Duodenal mucosa (tissue), 2 donors: ENCODE data around the gene RUFY1.

Experiments
- H3K27ac ChIP-seq: one replicate; pipeline ENCODE4 v1.7.0; 2013; ENCODE audit warnings: low read depth, low read length
- H3K27me3 ChIP-seq, 2 donors: one replicate each; pipeline ENCODE4 v1.7.0; 2013; ENCODE audit warnings: low read length in 2 of 2, control low read depth in 1 of 2; ENCODE audit not compliant: insufficient read depth in 2 of 2, control insufficient read depth in 1 of 2
- H3K36me3 ChIP-seq, 2 donors: one replicate each; pipeline ENCODE4 v1.7.0; 2013; ENCODE audit warnings: low read length in 2 of 2, control low read depth in 1 of 2; ENCODE audit not compliant: insufficient read depth in 2 of 2, control insufficient read depth in 1 of 2
- H3K4me1 ChIP-seq, 2 donors: one replicate each; pipeline ENCODE4 v1.7.0; 2013; ENCODE audit warnings: low read length in 2 of 2, control low read depth in 1 of 2; ENCODE audit not compliant: insufficient read depth in 2 of 2, control insufficient read depth in 1 of 2
- H3K4me3 ChIP-seq, 2 donors: one replicate each; pipeline ENCODE4 v1.7.0; 2013; ENCODE audit warnings: low read length in 2 of 2, low read depth in 1 of 2
- H3K9ac ChIP-seq, 2 donors: one replicate each; pipeline ENCODE4 v1.7.0; 2013; ENCODE audit warnings: low read length in 2 of 2, low read depth in 1 of 2
- H3K9me3 ChIP-seq, 2 donors: one replicate each; pipeline ENCODE4 v1.7.0; 2013; ENCODE audit warnings: low read length in 2 of 2, control low read depth in 1 of 2; ENCODE audit not compliant: control insufficient read depth in 1 of 2

RUFY1 gene

GRCh38 chr5:179568721-179569120 is 18.4 kb downstream of the RUFY1 start:
- Histone ChIP-seq H3K9me3 (no peaks in the 10 kb centered on the region), H3K36me3 (peaks cover 26 to 66% of the 10 kb centered on the region in 2 donors), H3K27ac (no peak overlapping the region), H3K9ac (no peak overlapping the region), H3K27me3 (no peaks in the 10 kb centered on the region), H3K4me3 (no peak overlapping the region), H3K4me1 (no peaks in the 10 kb centered on the region)

DNA sequence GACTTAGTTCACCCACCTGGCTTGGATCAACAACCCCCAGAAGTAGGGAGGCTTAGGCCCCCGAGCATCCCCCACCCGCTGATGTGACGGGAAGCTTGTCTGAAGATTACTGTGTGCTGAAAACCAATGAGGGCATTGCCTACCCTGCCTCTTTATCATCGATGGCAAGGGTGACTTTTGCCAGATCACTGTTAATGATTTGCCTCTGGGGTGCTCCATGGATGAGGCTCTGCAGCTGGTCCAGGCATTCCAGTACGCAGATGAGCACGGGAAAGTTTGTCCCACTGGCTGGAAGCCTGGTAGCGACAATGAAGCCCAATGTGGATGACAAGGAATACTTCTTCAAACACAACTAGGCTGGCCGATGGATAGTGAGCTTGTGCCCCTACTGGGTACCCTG is 22.0 kb downstream of the RUFY1 start:
- no peak overlapping the region for H3K27ac ChIP-seq
- no peak overlapping the region for H3K9ac ChIP-seq
- no peaks in the 10 kb centered on the region for H3K4me1 ChIP-seq
- no peaks in the 10 kb centered on the region for H3K27me3 ChIP-seq
- no peaks in the 10 kb centered on the region for H3K9me3 ChIP-seq
- peaks cover 32 to 66% of the 10 kb centered on the region in 2 donors for H3K36me3 ChIP-seq
- H3K4me3 ChIP-seq: no peak overlapping the region

- Histone ChIP-seq H3K4me1 (no peaks in the 10 kb centered on the region), H3K9me3 (no peaks in the 10 kb centered on the region), H3K4me3 (no peak overlapping the region), H3K9ac (no peak overlapping the region), H3K36me3 (peaks cover 11 to 40% of the 10 kb centered on the region in 2 donors), H3K27me3 (no peaks in the 10 kb centered on the region), H3K27ac (no peak overlapping the region)
Observed at GRCh38 chr5:179577286-179577960, 27.1 kb downstream of the RUFY1 start.

DNA sequence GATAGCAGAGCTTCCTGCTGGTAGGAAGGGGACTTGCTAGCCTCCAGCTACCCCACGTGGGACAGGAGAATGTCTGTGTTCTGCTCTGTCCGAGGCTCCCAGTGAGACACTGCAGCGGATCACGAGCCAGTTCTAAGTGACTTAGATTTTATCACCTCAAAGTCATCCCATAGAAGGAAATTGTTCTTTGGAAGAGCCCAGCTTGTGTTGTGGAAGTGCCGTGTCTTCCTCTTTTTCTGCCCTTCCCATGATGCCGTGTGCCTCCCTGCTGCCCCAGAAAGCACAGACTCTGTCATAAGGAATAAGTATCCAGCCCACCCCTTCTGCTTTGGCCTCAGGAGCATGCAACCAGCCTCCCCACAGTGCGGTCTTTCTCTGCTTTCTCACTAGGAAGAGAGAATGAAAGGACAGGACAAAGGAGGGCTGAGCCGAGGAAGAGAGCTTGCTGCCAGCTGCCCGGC is 35.6 kb downstream of the RUFY1 start:
- Histone ChIP-seq H3K4me1 (peaks cover 0 to 7% of the 10 kb centered on the region in 2 donors), H3K27ac (no peak overlapping the region), H3K36me3 (peaks cover 20 to 50% of the 10 kb centered on the region in 2 donors), H3K9me3 (no peaks in the 10 kb centered on the region), H3K4me3 (no peak overlapping the region), H3K9ac (no peak overlapping the region), H3K27me3 (no peaks in the 10 kb centered on the region)

- H3K36me3 ChIP-seq: peaks cover 28 to 54% of the 10 kb centered on the region in 2 donors
- H3K27me3 ChIP-seq: no peaks in the 10 kb centered on the region
- H3K4me1 ChIP-seq: peaks cover 0 to 7% of the 10 kb centered on the region in 2 donors
- H3K9me3 ChIP-seq: no peaks in the 10 kb centered on the region
- no peak overlapping the region for H3K27ac ChIP-seq
- no peak overlapping the region for H3K9ac ChIP-seq
- no peak overlapping the region for H3K4me3 ChIP-seq
Observed at GRCh38 chr5:179588166-179588565, 37.8 kb downstream of the RUFY1 start.

- no peaks in the 10 kb centered on the region for H3K27me3 ChIP-seq
- H3K4me3 ChIP-seq: no peak overlapping the region
- no peak overlapping the region for H3K9ac ChIP-seq
- no peaks in the 10 kb centered on the region for H3K9me3 ChIP-seq
- peaks cover 42 to 74% of the 10 kb centered on the region in 2 donors for H3K36me3 ChIP-seq
- H3K4me1 ChIP-seq: no peaks in the 10 kb centered on the region
- no peak overlapping the region for H3K27ac ChIP-seq
Observed at GRCh38 chr5:179595916-179596315, 45.6 kb downstream of the RUFY1 start.

- peaks cover 40 to 74% of the 10 kb centered on the region in 2 donors for H3K36me3 ChIP-seq
- no peak overlapping the region for H3K27ac ChIP-seq
- H3K4me3 ChIP-seq: no peak overlapping the region
- H3K27me3 ChIP-seq: no peaks in the 10 kb centered on the region
- H3K4me1 ChIP-seq: no peaks in the 10 kb centered on the region
- no peaks in the 10 kb centered on the region for H3K9me3 ChIP-seq
- no peak overlapping the region for H3K9ac ChIP-seq
Observed at GRCh38 chr5:179596421-179596820, 46.1 kb downstream of the RUFY1 start.

DNA sequence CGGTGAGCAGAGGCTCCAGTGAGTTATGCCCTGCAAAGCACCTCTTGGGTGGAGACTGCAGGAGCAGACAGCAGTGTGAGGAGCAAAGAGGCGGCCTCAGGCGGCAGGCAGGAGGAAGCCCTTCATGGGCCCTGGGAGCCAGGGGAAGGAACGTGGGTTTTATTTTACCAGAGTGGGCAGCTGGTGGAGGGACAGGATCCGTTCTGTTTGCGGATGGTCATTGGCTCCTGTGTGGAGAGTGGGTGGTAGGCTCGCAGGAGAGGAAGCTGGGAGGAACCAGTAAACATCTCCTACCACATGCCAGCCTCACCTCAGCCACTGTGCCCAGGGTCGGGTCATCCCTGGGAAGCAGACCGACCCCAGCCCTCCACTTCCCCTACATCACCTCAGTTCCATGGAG is 48.7 kb downstream of the RUFY1 start:
- H3K4me3 ChIP-seq: no peak overlapping the region
- no peak overlapping the region for H3K27ac ChIP-seq
- H3K36me3 ChIP-seq: peaks cover 34 to 66% of the 10 kb centered on the region in 2 donors
- H3K27me3 ChIP-seq: no peaks in the 10 kb centered on the region
- peaks cover 0 to under 1% of the 10 kb centered on the region in 2 donors for H3K4me1 ChIP-seq
- no peak overlapping the region for H3K9ac ChIP-seq
- H3K9me3 ChIP-seq: no peaks in the 10 kb centered on the region

DNA sequence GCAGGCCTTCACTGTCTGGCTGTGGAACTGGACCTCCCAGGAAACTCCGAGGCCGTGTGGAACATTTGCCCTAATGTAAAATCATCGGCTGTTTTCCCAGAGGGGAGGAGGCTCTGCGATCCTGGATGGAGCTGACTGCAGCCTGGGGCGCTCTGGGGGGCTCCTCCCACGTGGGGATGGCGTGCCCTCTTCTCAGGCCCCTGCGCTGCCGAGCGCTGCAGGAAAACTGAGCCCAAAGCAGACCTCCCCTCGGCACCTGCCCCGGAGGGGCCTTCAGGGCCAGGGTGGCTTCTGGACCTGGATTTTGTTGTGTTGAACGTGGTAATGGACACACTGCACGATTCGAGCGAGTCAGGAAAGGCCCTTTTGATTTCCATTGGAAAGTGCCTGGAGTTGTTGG is 49.2 kb downstream of the RUFY1 start:
- H3K36me3 ChIP-seq: peaks cover 32 to 66% of the 10 kb centered on the region in 2 donors

DNA sequence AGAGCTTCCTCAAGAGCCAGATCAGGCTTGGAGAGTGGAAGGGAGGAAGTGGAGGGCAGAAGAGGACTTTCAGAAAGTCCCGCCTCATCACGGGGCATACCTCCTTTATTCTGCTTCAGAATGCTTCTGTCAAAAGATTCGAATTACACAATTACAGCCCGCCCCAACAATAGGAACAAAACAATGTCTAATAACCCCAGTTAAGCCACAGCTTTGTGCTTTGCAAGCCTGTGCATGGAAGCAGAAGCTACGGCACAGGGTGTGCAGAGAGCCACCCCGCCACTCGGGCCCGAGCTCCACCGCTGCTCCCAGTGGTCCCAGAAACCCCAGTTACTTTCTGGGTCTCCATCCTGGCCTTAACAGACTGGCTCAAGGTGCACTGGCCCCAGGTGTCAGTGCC is 49.6 kb downstream of the RUFY1 start:
- Histone ChIP-seq H3K4me1 (peaks cover 0 to 4% of the 10 kb centered on the region in 2 donors), H3K27me3 (no peaks in the 10 kb centered on the region), H3K9me3 (no peaks in the 10 kb centered on the region), H3K4me3 (no peak overlapping the region), H3K36me3 (peaks cover 32 to 63% of the 10 kb centered on the region in 2 donors), H3K9ac (no peak overlapping the region), H3K27ac (no peak overlapping the region)

More for the DNA sequence above, 49.2 kb downstream of the RUFY1 start:
- H3K4me1 ChIP-seq: peaks cover 0 to 4% of the 10 kb centered on the region in 2 donors
- H3K27ac ChIP-seq: no peak overlapping the region
- H3K4me3 ChIP-seq: no peak overlapping the region
- no peaks in the 10 kb centered on the region for H3K27me3 ChIP-seq
- H3K9me3 ChIP-seq: no peaks in the 10 kb centered on the region
- no peak overlapping the region for H3K9ac ChIP-seq
